ENCODE results near the gene ACTRT2.

- no peak for TF ChIP-seq CTCF (conservative IDR thresholded peaks at IDR 0.05)
- no peak for TF ChIP-seq ZFX (IDR thresholded peaks at IDR 0.05)
Measured at GRCh38 chr1:3001471-3002348, 19.6 kb upstream of the ACTRT2 start.

Measured in C4-2B (cell line).